ENCODE results near the gene PLCXD1. TPM values are rescaled to one million over a fixed set of nuclear protein-coding genes. Genes with fewer than 3 reads are reported as not detected.
"Not testable (repeated sequence)": the region's sequence is repeated elsewhere in the genome, so short reads cannot be mapped to it uniquely, and the experiment has no call there.

The PLCXD1 gene, protein sequence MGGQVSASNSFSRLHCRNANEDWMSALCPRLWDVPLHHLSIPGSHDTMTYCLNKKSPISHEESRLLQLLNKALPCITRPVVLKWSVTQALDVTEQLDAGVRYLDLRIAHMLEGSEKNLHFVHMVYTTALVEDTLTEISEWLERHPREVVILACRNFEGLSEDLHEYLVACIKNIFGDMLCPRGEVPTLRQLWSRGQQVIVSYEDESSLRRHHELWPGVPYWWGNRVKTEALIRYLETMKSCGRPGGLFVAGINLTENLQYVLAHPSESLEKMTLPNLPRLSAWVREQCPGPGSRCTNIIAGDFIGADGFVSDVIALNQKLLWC
- 1 to 10 TPM; 2.5 to 6.8 (median 3.6) TPM for total RNA-seq
- 10 to 100 TPM in 1 of 3 donors, 1 to 10 TPM in 2; 5.1 to 29.8 (median 9.6) TPM for polyA plus RNA-seq

DNA sequence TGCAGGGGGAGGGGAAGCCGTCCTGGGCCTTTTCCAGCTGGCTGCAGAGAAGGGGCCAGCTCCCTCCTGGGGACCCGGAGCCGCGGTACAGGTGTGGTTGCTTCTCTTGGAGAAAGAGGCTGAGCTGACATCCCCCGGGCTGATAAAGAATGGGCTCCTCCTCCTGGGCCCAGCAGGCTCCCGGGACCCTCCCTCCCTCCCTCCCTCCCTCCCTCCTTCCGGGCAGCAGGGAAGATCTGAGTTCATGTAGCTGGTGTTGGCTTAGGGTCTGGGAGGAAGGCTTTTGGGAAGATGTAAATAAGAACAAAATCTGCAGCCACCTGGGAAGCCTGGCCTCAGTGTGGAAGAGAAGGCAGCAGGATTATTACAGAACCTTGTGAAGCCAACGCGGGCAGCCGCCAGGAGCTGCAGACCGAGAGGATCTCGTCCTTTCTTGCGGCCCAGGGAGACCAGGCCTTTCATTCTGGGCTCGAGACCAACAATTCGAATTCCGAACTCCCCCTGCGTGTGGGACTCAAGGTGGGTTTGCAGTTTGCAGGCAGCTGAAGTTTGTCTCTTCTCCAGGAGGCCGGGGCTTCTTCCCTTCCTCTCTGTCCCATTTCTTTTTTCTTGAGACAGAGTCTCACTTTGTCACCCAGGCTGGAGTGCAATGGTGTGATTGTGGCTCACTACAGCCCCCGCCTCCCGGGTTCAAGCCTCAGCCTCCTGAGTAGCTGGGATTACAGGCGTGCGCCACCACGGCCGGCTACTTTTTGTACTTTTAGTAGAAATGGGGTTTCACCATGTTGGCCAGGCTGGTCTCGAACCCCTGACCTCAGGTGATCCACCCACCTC, at the start of gene PLCXD1:
TSS of gene PLCXD1 (plus strand) at position 216 of the 834 bp plus-strand sequence. CDS start 2,807 bp downstream, outside the sequence.
- 26 to 40% methylated on average over 25 of the region's 25 CpGs for WGBS, 2 donors
- peak within 1 kb of the TSS in 3 of 4 donors; percentile 50 to 65 (median 65) for H3K27ac ChIP-seq
- H3K4me3 ChIP-seq = peak within 1 kb of the TSS; percentile 18 to 48 (median 38)
- intact Hi-C loops (cut with DNase I) = no loop called here
- peak; percentile 52 for DNase-seq
- H3K27me3 ChIP-seq = peaks cover 0 to 8% (median 6%) of the 10 kb centered on the region in 3 donors
- H3K4me1 ChIP-seq = peaks cover 0 to 26% (median 16%) of the 10 kb centered on the region in 4 donors
- H3K9me3 ChIP-seq = no peaks in the 10 kb centered on the region
- TF ChIP-seq POLR2A (IDR thresholded peaks at IDR 0.05) (no peak), POLR2AphosphoS5 (IDR thresholded peaks at IDR 0.05) (no peak), EP300 (IDR thresholded peaks at IDR 0.05) (no peak)
- TF ChIP-seq, protein P1, sequence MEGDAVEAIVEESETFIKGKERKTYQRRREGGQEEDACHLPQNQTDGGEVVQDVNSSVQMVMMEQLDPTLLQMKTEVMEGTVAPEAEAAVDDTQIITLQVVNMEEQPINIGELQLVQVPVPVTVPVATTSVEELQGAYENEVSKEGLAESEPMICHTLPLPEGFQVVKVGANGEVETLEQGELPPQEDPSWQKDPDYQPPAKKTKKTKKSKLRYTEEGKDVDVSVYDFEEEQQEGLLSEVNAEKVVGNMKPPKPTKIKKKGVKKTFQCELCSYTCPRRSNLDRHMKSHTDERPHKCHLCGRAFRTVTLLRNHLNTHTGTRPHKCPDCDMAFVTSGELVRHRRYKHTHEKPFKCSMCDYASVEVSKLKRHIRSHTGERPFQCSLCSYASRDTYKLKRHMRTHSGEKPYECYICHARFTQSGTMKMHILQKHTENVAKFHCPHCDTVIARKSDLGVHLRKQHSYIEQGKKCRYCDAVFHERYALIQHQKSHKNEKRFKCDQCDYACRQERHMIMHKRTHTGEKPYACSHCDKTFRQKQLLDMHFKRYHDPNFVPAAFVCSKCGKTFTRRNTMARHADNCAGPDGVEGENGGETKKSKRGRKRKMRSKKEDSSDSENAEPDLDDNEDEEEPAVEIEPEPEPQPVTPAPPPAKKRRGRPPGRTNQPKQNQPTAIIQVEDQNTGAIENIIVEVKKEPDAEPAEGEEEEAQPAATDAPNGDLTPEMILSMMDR (IDR thresholded peaks at IDR 0.05) = no peak
- peaks cover 0 to 17% (median 0%) of the 10 kb centered on the region in 4 donors for H3K36me3 ChIP-seq

DNA sequence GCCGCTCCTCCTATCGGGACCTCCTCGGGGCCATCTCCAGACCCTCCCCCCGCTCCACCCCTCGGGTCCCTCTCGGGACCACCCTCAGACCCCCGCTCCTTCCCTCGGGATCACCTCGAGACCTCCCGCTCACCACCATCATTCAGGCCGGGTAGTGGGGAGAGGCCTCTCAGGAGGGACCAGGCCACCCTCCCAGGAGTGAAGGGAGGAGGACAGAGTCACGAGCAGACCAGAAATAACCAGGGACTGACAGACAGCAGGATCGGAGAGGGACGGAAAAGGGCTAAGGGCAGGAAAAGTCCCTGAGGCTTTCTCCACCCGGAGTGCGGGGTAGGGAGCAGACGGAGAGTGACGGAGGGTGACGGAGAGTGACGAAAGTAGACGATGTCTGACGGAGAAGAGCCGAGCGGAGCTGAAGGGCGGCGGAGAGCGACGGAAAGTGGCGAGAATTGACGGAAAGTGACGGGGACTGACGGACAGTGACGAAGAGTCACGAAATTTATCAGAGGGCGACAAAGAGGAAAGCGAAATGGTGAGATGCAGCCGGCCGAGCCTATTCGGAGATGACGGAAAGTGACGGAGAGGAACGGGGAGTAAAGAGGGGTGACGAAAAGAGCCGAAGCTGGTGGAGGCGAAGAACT, 49.4 kb upstream of the PLCXD1 start:
- DNase-seq; intact Hi-C loops (cut with DNase I); H3K9me3 ChIP-seq; H3K4me1 ChIP-seq; H3K27me3 ChIP-seq; H3K27ac ChIP-seq; H3K36me3 ChIP-seq; H3K4me3 ChIP-seq: not testable (repeated sequence)
- 13 to 100% methylated on average over 6 of the region's 45 CpGs for WGBS, 2 donors

DNA sequence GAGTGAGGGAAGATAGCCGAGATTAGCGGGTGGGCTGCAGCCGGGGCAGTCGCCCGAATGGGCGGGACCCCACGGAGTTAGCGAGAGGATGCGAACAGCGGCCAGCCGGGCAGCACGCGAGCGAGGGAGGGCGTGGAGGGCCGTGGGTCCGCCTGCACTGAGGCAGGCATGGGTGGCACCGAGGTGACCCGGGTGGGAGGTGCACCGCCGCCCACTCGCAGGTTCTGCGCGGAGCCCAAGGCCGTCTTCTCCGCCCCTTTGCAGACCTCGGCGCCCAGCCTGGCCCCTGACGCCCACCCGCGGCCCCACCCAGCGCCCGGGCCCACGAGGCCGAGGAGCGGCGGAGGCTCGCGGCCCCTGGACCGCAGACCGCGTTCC, 48.9 kb upstream of the PLCXD1 start:
- H3K27ac ChIP-seq; intact Hi-C loops (cut with DNase I); H3K27me3 ChIP-seq; H3K4me3 ChIP-seq; H3K4me1 ChIP-seq; H3K36me3 ChIP-seq; DNase-seq; H3K9me3 ChIP-seq: not testable (repeated sequence)
- 59% methylated on average over 11 of the region's 42 CpGs; no CpG with 5 or more reads in 1 of the 2 donors for WGBS, 2 donors

DNA sequence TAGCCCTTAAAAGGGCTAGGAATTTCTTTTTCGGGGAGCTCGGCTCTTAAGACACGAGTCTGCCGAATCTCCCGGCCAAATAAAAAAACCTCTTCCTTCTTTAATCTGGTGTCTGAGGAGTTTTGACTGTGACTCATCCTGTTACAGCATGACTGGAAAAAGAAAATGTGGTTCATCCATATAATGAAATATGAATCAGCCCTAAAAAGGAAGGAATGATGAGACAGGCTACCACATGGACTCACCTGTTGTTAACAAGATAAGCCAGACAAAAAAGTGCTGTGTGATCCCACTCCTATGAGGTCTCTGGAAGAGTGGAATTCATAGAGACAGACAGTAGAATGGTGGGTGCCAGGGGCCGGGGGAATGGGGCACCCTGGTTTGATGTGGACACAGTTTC, 45.0 kb upstream of the PLCXD1 start:
- H3K9me3 ChIP-seq; DNase-seq; H3K4me1 ChIP-seq; H3K27ac ChIP-seq; intact Hi-C loops (cut with DNase I); H3K36me3 ChIP-seq; H3K4me3 ChIP-seq; H3K27me3 ChIP-seq: not testable (repeated sequence)
- WGBS, 2 donors = no CpG with 5 or more reads among the region's 6 CpGs

DNA sequence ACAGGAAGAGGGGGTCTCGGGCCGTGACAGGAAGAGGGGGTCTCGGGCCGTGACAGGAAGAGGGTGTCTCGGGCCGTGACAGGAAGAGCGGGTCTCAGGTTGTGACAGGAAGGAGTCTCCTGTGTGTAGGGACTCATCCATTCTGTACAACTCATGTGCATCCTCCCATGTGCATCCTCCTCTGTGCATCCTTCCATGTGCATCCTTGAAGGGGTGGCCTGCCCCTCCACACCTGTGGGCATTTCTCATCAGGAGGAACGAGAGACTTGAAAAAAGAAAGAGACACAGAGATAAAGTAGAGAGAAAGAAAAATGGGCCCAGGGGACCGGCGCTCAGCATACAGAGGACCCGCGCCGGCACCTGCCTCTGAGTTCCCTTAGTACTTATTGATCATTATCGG, 30.2 kb upstream of the PLCXD1 start:
- no peak for DNase-seq
- Histone ChIP-seq H3K4me3 (no peak overlapping the region), H3K27ac (no peak overlapping the region), H3K9me3 (no peaks in the 10 kb centered on the region), H3K36me3 (no peaks in the 10 kb centered on the region), H3K4me1 (no peaks in the 10 kb centered on the region), H3K27me3 (no peaks in the 10 kb centered on the region)
- intact Hi-C loops (cut with DNase I) = no loop called here
- TF ChIP-seq, protein P1 (IDR thresholded peaks at IDR 0.05) = no peak
- TF ChIP-seq EP300 (IDR thresholded peaks at IDR 0.05) (no peak), POLR2AphosphoS5 (IDR thresholded peaks at IDR 0.05) (no peak), POLR2A (IDR thresholded peaks at IDR 0.05) (no peak)
- WGBS, 2 donors = 76 to 82% methylated on average over 10 to 14 of the region's 14 CpGs

DNA sequence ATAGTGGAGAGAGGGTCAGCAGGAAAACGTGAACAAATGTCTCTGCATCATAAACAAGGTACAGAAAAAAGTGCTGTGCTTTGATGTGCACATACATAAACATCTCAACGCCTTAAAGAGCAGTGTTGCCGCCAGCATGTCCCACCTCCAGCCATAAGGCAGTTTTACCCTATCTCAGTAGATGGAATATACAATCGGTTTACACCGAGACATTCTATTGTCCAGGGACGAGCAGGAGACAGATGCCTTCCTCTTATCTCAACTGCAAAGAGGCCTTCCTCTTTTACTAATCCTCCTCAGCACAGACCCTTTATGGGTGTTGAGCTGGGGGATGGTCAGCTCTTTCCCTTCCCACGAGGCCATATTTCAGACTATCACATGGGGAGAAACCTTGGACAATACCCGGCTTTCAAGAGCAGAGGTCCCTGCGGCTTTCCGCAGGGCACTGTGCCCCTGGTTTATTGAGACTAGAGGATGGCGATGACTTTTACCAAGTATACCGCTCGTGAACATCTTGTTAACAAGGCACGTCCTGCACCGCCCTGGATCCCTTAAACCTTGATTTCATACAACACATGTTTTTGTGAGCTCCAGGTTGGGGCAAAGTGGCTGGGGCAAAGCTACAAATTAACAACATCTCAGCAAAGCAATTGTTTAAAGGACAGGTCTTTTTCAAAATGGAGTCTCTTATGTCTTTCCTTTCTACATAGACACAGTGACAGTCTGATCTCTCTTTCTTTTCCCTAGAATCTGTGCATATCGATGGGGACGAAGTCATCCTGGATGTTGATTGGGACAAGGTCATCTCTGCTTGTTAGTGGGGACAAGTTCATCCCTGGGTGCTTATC, 29.6 kb upstream of the PLCXD1 start:
- 76 to 85% methylated on average over 17 of the region's 17 CpGs for WGBS, 2 donors
- H3K9me3 ChIP-seq; H3K27me3 ChIP-seq; H3K4me1 ChIP-seq; H3K27ac ChIP-seq; H3K4me3 ChIP-seq; DNase-seq; H3K36me3 ChIP-seq; intact Hi-C loops (cut with DNase I): not testable (repeated sequence)
